DND-41 (cell line): ENCODE results near the gene TAS2R4.
"Not testable (repeated sequence)": the region's sequence is repeated elsewhere in the genome, so short reads cannot be mapped to it uniquely, and the experiment has no call there.

Source experiments
- ATAC-seq: fragments of 200-7000 bp; cut with Tn5 transposase; 3 replicates; pipeline ENCODE4 v1.9.1; 2021; ENCODE audit warnings: low read depth; ENCODE audit not compliant: insufficient read depth
- DNase-seq: peaks from one replicate; pipeline ENCODE4 v3.0.0-alpha.2; 2020
- H2AFZ ChIP-seq: 2 replicates; pipeline ENCODE4 v1.6.0; 2012; ENCODE audit warnings: low read depth, low read length
- H3K27ac ChIP-seq: 2 replicates; pipeline ENCODE4 v1.5.1; 2012; ENCODE audit warnings: low read length, inconsistent platforms
- H3K27me3 ChIP-seq: fragments of 200-600 bp; sonication (generic); 2 replicates; pipeline ENCODE4 v1.6.0; 2012; ENCODE audit warnings: low read length, mild to moderate bottlenecking, inconsistent platforms; ENCODE audit not compliant: insufficient read depth, poor library complexity
- H3K36me3 ChIP-seq: 2 replicates; pipeline ENCODE4 v1.5.1; 2012; ENCODE audit warnings: low read length, inconsistent platforms; ENCODE audit not compliant: insufficient read depth
- H3K4me1 ChIP-seq: 2 replicates; pipeline ENCODE4 v1.5.1; 2012; ENCODE audit warnings: mild to moderate bottlenecking, low read length; ENCODE audit not compliant: insufficient read depth
- H3K4me2 ChIP-seq: 2 replicates; pipeline ENCODE4 v1.6.0; 2012; ENCODE audit warnings: mild to moderate bottlenecking, moderate library complexity, low read length, inconsistent platforms; ENCODE audit not compliant: insufficient read depth
- H3K4me3 ChIP-seq, 2 experiments: fragments of 200-600 bp in 1 of 2; shearing (Covaris generic) in 1 of 2; 2 replicates each; pipeline ENCODE4 v1.5.1; 2012 to 2016; ENCODE audit warnings: inconsistent platforms in 2 of 2, low read length in 2 of 2, mild to moderate bottlenecking in 2 of 2, low read depth in 1 of 2, moderate library complexity in 1 of 2
- H3K79me2 ChIP-seq: 2 replicates; pipeline ENCODE4 v1.6.0; 2012; ENCODE audit warnings: low read length, inconsistent platforms; ENCODE audit not compliant: insufficient read depth
- H3K9ac ChIP-seq: 2 replicates; pipeline ENCODE4 v1.6.0; 2012; ENCODE audit warnings: low read depth, mild to moderate bottlenecking, inconsistent platforms, low read length, moderate library complexity
- H3K9me3 ChIP-seq: 2 replicates; pipeline ENCODE4 v1.5.1; 2012; ENCODE audit warnings: low read length, moderate library complexity, mild to moderate bottlenecking, inconsistent platforms; ENCODE audit not compliant: insufficient read depth, severe bottlenecking
- H4K20me1 ChIP-seq: 2 replicates; pipeline ENCODE4 v1.6.0; 2012; ENCODE audit warnings: low read length; ENCODE audit not compliant: insufficient read depth
- EZH2 ChIP-seq: IDR thresholded peaks from 3 replicates; pipeline ENCODE4 v1.6.1; 2012; ENCODE audit warnings: borderline replicate concordance, low read depth, mild to moderate bottlenecking, moderate library complexity, low read length, inconsistent platforms; ENCODE audit not compliant: severe bottlenecking
- TF ChIP-seq, protein P1 (sequence below): IDR thresholded peaks from 2 replicates; pipeline ENCODE4 v1.5.1; 2012; ENCODE audit warnings: borderline replicate concordance, low read length, moderate library complexity, mild to moderate bottlenecking; ENCODE audit not compliant: poor library complexity, severe bottlenecking; ENCODE audit errors: extremely low read depth

The TAS2R4 gene

DNA sequence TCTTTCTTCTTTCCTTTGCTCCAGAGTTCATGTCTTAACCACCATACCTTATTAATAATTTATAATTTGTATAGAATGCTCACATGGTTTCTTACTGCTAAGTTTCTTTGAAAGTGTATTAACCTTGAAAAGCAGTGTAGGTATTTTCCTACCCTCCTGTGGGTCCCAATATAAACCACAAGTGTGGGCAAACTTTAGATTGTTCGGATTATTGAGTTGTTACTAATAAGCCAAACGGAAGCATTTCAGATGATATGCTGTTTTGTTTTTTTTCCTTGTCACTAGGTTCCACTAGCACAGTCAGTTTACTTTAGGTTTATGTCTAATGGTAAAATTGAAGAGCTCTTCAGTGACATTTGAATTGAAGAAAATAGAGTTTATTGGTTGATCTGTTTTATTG lies 28.1 kb upstream of the TAS2R4 start:
- Histone ChIP-seq H3K4me3 (no peak overlapping the region), H3K9me3 (peaks cover 26% of the 10 kb centered on the region), H3K79me2 (peaks cover 6% of the 10 kb centered on the region; the same call in 1 of the 2 replicates), H3K4me1 (no peaks in the 10 kb centered on the region), H3K9ac (no peak overlapping the region), H3K27me3 (no peaks in the 10 kb centered on the region), H3K27ac (no peak overlapping the region), H4K20me1 (no peaks in the 10 kb centered on the region), H3K4me2 (no peak overlapping the region), H3K36me3 (peaks cover 100% of the 10 kb centered on the region), H2AFZ (no peak overlapping the region)
- no peak for ATAC-seq
- TF ChIP-seq, protein P1, sequence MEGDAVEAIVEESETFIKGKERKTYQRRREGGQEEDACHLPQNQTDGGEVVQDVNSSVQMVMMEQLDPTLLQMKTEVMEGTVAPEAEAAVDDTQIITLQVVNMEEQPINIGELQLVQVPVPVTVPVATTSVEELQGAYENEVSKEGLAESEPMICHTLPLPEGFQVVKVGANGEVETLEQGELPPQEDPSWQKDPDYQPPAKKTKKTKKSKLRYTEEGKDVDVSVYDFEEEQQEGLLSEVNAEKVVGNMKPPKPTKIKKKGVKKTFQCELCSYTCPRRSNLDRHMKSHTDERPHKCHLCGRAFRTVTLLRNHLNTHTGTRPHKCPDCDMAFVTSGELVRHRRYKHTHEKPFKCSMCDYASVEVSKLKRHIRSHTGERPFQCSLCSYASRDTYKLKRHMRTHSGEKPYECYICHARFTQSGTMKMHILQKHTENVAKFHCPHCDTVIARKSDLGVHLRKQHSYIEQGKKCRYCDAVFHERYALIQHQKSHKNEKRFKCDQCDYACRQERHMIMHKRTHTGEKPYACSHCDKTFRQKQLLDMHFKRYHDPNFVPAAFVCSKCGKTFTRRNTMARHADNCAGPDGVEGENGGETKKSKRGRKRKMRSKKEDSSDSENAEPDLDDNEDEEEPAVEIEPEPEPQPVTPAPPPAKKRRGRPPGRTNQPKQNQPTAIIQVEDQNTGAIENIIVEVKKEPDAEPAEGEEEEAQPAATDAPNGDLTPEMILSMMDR, result no peak
- TF ChIP-seq EZH2, result no peak
- DNase-seq, result no peak

DNA sequence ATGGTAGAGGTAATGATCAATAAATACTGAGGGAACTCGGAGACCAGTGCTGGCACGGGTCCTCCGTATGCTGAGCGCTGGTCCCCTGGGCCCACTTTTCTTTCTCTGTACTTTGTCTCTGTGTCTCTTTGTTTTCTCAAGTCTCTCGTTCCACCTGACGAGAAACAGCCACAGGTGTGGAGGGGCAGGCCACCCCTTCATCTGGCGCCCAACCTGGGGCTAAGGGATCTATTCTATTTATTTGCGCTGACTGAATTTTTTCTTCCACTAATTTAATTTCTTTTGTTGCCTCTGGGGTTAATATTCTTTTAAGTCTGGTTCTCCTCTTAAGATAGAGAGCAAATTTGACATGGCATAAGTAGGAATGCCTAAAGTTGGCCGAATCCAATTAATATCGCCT lies 24.6 kb upstream of the TAS2R4 start:
- H3K27me3 ChIP-seq, H4K20me1 ChIP-seq, H3K79me2 ChIP-seq, H3K9ac ChIP-seq, H3K4me3 ChIP-seq, ATAC-seq, H3K4me2 ChIP-seq, H3K27ac ChIP-seq, H2AFZ ChIP-seq, H3K4me1 ChIP-seq: not testable (repeated sequence)
- Histone ChIP-seq H3K9me3 (peaks cover 26% of the 10 kb centered on the region), H3K36me3 (peaks cover 95% of the 10 kb centered on the region)
- peak; percentile 27 for DNase-seq

- H3K27ac ChIP-seq, result no peak overlapping the region
- no peaks in the 10 kb centered on the region for H3K27me3 ChIP-seq
- H3K36me3 ChIP-seq, result peaks cover 94% of the 10 kb centered on the region
- peaks cover 2% of the 10 kb centered on the region; the same call in 1 of the 2 replicates for H4K20me1 ChIP-seq
- H2AFZ ChIP-seq, result no peak overlapping the region
- no peak for DNase-seq
- H3K4me2 ChIP-seq, result no peak overlapping the region
- ATAC-seq, result no peak
- no peak overlapping the region for H3K9ac ChIP-seq
- no peaks in the 10 kb centered on the region for H3K4me1 ChIP-seq
- H3K79me2 ChIP-seq, result no peaks in the 10 kb centered on the region
- peaks cover 26% of the 10 kb centered on the region for H3K9me3 ChIP-seq
- no peak overlapping the region for H3K4me3 ChIP-seq
- no peak for TF ChIP-seq EZH2
- TF ChIP-seq, protein P1, result peak; percentile 49
Observed at GRCh38 chr7:141752634-141753033, 23.8 kb upstream of the TAS2R4 start.

- H3K9me3 ChIP-seq, result peaks cover 23% of the 10 kb centered on the region
- H2AFZ ChIP-seq, result no peak overlapping the region
- H3K27me3 ChIP-seq, result no peaks in the 10 kb centered on the region
- H3K4me1 ChIP-seq, result no peaks in the 10 kb centered on the region
- H4K20me1 ChIP-seq, result peaks cover 2% of the 10 kb centered on the region; the same call in 1 of the 2 replicates
- peaks cover 86% of the 10 kb centered on the region for H3K36me3 ChIP-seq
- ATAC-seq, result peak; percentile 64; the same call in 2 of the 3 replicates
- no peak for DNase-seq
- H3K4me2 ChIP-seq, result no peak overlapping the region
- no peak overlapping the region for H3K9ac ChIP-seq
- H3K79me2 ChIP-seq, result no peaks in the 10 kb centered on the region
- no peak overlapping the region for H3K27ac ChIP-seq
- no peak overlapping the region for H3K4me3 ChIP-seq
- no peak for TF ChIP-seq EZH2
- TF ChIP-seq, protein P1, result peak; percentile 64
Observed at GRCh38 chr7:141754939-141755338, 21.5 kb upstream of the TAS2R4 start.
